Spleen (tissue), 11 donors: ENCODE data around the gene SLC13A3. TPM values are rescaled to one million over a fixed set of nuclear protein-coding genes. Genes with fewer than 3 reads are reported as not detected.

Experiments
- DNase-seq: peaks from one replicate; pipeline ENCODE4 v3.0.0-alpha.2; 2020
- H3K27ac ChIP-seq, 8 donors: fragments of 200-600 bp; sonication (generic) in 7 of 8; 1 replicate in 4 of 8; 2 replicates in 4 of 8; pipeline versions ENCODE4 v1.5.0 to v1.8.0; 2016 to 2021; ENCODE audit warnings: inconsistent platforms in 4 of 8, mild to moderate bottlenecking in 4 of 8, moderate library complexity in 1 of 8
- H3K27me3 ChIP-seq, 7 donors: fragments of 200-600 bp; sonication (generic) in 6 of 7; replicated peaks in 1 of 7; 1 replicate in 4 of 7; 2 replicates in 3 of 7; pipeline versions ENCODE4 v1.5.0 to v1.8.0; 2016 to 2021; ENCODE audit warnings: inconsistent platforms in 3 of 7, mild to moderate bottlenecking in 1 of 7
- H3K36me3 ChIP-seq, 6 donors: fragments of 200-600 bp; sonication (generic) in 5 of 6; 1 replicate in 4 of 6; 2 replicates in 2 of 6; pipeline versions ENCODE4 v1.5.0 to v1.8.0; 2016 to 2021; ENCODE audit warnings: inconsistent platforms in 2 of 6
- H3K4me1 ChIP-seq, 6 donors: fragments of 200-600 bp; sonication (generic) in 5 of 6; 1 replicate in 3 of 6; 2 replicates in 3 of 6; pipeline versions ENCODE4 v1.5.0 to v1.8.0; 2016 to 2021; ENCODE audit warnings: inconsistent platforms in 3 of 6
- H3K4me3 ChIP-seq, 8 donors: fragments of 200-600 bp; sonication (generic) in 7 of 8; 1 replicate in 4 of 8; 2 replicates in 4 of 8; pipeline versions ENCODE4 v1.5.0 to v1.8.0; 2016 to 2021; ENCODE audit warnings: inconsistent platforms in 4 of 8, mild to moderate bottlenecking in 4 of 8, moderate library complexity in 2 of 8
- H3K9me3 ChIP-seq, 8 donors: fragments of 200-600 bp; sonication (generic) in 7 of 8; 1 replicate in 4 of 8; 2 replicates in 4 of 8; pipeline versions ENCODE4 v1.5.0 to v1.8.0; 2016 to 2021; ENCODE audit warnings: inconsistent platforms in 4 of 8
- POLR2A ChIP-seq, 3 donors: fragments of 450-650 bp; IDR thresholded peaks; one replicate each; pipeline ENCODE4 v1.5.1; 2017; ENCODE audit warnings: antibody characterized with exemption in 3 of 3, mild to moderate bottlenecking in 1 of 3
- POLR2AphosphoS5 ChIP-seq, 3 donors: sonication (generic); formaldehyde crosslinking; IDR thresholded peaks; one replicate each; pipeline ENCODE4 v1.5.1; 2017; ENCODE audit warnings: antibody characterized with exemption in 3 of 3
- WGBS, 5 donors: extraction: QIAGEN DNeasy Blood & Tissue Kit in 3 of 5; methylation state at CpG; one replicate each; pipeline versions ENCODE4 v1.1.5 to v1.1.7; 2013 to 2018; 5-methylcytosine and 5-hydroxymethylcytosine counted together
- intact Hi-C: fragments of 100-400 bp; cut with DNase I; formaldehyde crosslinking; loops from one replicate; pipeline ENCODE4 v1.15.0; 2023; ENCODE audit warnings: low total_unique reads
- polyA plus RNA-seq, 3 donors: library from polyadenylated mRNA; stranded (reverse); fragments of 200-250 nt; gene quantifications; one replicate each; pipeline ENCODE4 v1.2.1, GENCODE V29; 2013
- total RNA-seq, 7 donors: library from RNA; depleted of rRNA in 3 of 7; stranded (reverse); fragments of >200 nt in 3 of 7; fragmentation: NEBNext Ultra II Directional in 4 of 7; extraction: Animal tissue kit (Norgen Biotek cat#: 25700) in 4 of 7; gene quantifications; one replicate each; pipeline versions ENCODE4 v1.1.0 to v1.2.1, GENCODE V29; 2016 to 2021
- TF ChIP-seq, protein P1 (sequence below), 11 experiments: fragments of 200-600 bp in 7 of 11; fragments of 450-650 bp in 4 of 11; sonication (generic) in 4 of 11; IDR thresholded peaks in 8 of 11; conservative IDR thresholded peaks in 3 of 11; 1 replicate in 7 of 11; 2 replicates in 4 of 11; pipeline versions ENCODE4 v1.4.0 to v1.8.0; 2016 to 2021; ENCODE audit warnings: antibody characterized with exemption in 11 of 11, inconsistent platforms in 4 of 11, mild to moderate bottlenecking in 1 of 11
- donor health status: healthy with polysubstance abuse.
- donor health status: DM: no; HTN: no; CAD: no; lungs with moderate emphysema.
- donor health status: DM: no; HTN: no; CAD: no.
- donor health status: Bipolar disorder and iron deficiency.
- donor health status: healthy.
- donor health status: DM: no; HTN: no; CAD: no.
- donor health status: DM: yes; HTN: yes; CAD: no.

Gene SLC13A3
- total and polyA plus RNA-seq, 10 donors, result 0.16 to 1.7 (median 0.44) TPM; not detected in 1

DNA sequence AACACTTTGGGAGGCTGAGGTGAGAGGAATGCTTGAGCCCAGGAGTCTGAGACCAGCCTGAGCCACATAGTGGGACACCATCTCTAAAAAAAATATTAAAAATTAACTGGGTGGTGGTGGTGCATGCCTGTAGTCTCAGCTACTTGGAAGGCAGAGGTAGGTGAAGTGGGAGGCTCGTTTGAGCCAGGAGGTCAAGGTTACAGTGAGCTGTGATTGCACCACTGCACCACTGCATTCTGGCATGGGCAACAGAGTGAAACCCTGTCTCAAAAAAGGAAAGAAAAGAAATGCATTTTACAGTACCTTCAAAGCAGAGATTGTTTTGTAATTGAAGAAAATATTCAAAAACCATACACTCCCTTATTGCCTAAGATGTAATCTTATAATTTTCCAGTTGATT is 107.3 kb downstream of the SLC13A3 start:
- intact Hi-C loops, result no loop called here
- no peak overlapping the region for H3K27ac ChIP-seq
- TF ChIP-seq POLR2AphosphoS5 (IDR thresholded peaks at IDR 0.05), result no peak
- TF ChIP-seq, protein P1, sequence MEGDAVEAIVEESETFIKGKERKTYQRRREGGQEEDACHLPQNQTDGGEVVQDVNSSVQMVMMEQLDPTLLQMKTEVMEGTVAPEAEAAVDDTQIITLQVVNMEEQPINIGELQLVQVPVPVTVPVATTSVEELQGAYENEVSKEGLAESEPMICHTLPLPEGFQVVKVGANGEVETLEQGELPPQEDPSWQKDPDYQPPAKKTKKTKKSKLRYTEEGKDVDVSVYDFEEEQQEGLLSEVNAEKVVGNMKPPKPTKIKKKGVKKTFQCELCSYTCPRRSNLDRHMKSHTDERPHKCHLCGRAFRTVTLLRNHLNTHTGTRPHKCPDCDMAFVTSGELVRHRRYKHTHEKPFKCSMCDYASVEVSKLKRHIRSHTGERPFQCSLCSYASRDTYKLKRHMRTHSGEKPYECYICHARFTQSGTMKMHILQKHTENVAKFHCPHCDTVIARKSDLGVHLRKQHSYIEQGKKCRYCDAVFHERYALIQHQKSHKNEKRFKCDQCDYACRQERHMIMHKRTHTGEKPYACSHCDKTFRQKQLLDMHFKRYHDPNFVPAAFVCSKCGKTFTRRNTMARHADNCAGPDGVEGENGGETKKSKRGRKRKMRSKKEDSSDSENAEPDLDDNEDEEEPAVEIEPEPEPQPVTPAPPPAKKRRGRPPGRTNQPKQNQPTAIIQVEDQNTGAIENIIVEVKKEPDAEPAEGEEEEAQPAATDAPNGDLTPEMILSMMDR (IDR thresholded peaks at IDR 0.05 in 8 of 11, conservative IDR thresholded peaks at IDR 0.05 in 3 of 11), result no peak
- TF ChIP-seq POLR2A (IDR thresholded peaks at IDR 0.05), result no peak
- WGBS, 5 donors, result 13 to 36% (median 20%) methylated on average over 1 of the region's 1 CpG
- H3K4me1 ChIP-seq, result peaks cover 0 to 24% (median 14%) of the 10 kb centered on the region in 6 donors
- no peak for DNase-seq
- no peaks in the 10 kb centered on the region for H3K36me3 ChIP-seq
- peaks cover 0 to 50% (median 5%) of the 10 kb centered on the region in 7 donors for H3K27me3 ChIP-seq
- H3K4me3 ChIP-seq, result no peak overlapping the region
- H3K9me3 ChIP-seq, result no peaks in the 10 kb centered on the region

GRCh38 chr20:46543033-46543432 is 108.2 kb downstream of the SLC13A3 start:
- Histone ChIP-seq H3K36me3 (no peaks in the 10 kb centered on the region), H3K27me3 (peaks cover 0 to 54% (median 5%) of the 10 kb centered on the region in 7 donors), H3K4me3 (no peak overlapping the region), H3K27ac (no peak overlapping the region), H3K9me3 (no peaks in the 10 kb centered on the region), H3K4me1 (peaks cover 0 to 24% (median 14%) of the 10 kb centered on the region in 6 donors)
- no peak for DNase-seq
- 62 to 78% (median 77%) methylated on average over 4 of the region's 4 CpGs for WGBS, 5 donors
- intact Hi-C loops, result no loop called here
- TF ChIP-seq POLR2A (IDR thresholded peaks at IDR 0.05) (no peak), POLR2AphosphoS5 (IDR thresholded peaks at IDR 0.05) (no peak)
- TF ChIP-seq, protein P1 (IDR thresholded peaks at IDR 0.05 in 8 of 11, conservative IDR thresholded peaks at IDR 0.05 in 3 of 11), result no peak

DNA sequence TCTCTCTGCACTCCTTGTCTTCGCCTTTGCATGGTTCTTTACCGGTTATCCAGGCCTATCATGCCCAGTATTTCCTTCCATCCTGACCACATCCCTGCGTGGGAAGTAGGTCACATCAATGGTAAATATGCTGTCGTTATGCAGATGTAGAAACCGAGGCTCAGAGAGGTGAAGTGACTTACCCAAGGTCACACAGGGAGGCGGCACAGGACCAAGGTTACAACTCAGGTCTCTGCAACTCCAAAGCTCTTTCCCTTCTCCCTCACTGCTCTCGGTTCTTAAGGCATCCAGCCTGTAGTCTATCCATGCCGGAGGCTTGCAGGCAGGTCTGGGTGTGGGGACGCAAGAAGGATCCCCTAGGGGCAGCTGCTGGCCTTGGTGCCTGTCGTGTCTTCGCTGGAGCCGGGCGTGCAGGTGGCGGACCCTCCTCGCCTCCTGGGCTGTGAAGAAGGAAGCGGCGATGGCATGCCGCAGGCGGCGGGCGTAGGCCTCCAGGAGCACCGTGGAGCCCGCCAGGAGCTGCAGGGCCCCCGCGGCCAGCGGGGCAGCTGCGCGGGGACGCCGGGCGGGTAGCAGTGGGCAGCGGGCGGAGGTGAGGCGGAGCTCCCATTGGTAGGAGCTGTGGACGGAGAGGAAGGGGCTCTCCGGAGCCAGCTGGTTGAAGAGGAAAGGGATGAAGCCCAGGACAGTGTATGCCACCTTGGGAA is 109.9 kb downstream of the SLC13A3 start:
- DNase-seq, result no peak
- no peaks in the 10 kb centered on the region for H3K36me3 ChIP-seq
- H3K27me3 ChIP-seq, result peaks cover 0 to 63% (median 5%) of the 10 kb centered on the region in 7 donors
- H3K27ac ChIP-seq, result no peak overlapping the region
- peaks cover 0 to 24% (median 14%) of the 10 kb centered on the region in 6 donors for H3K4me1 ChIP-seq
- no peak for TF ChIP-seq POLR2AphosphoS5 (IDR thresholded peaks at IDR 0.05)
- TF ChIP-seq POLR2A (IDR thresholded peaks at IDR 0.05), result no peak
- TF ChIP-seq, protein P1 (IDR thresholded peaks at IDR 0.05 in 8 of 11, conservative IDR thresholded peaks at IDR 0.05 in 3 of 11), result no peak
- 62 to 82% (median 74%) methylated on average over 34 to 36 of the region's 36 CpGs for WGBS, 5 donors
- H3K9me3 ChIP-seq, result no peaks in the 10 kb centered on the region
- intact Hi-C loops, result no loop called here
- no peak overlapping the region for H3K4me3 ChIP-seq

DNA sequence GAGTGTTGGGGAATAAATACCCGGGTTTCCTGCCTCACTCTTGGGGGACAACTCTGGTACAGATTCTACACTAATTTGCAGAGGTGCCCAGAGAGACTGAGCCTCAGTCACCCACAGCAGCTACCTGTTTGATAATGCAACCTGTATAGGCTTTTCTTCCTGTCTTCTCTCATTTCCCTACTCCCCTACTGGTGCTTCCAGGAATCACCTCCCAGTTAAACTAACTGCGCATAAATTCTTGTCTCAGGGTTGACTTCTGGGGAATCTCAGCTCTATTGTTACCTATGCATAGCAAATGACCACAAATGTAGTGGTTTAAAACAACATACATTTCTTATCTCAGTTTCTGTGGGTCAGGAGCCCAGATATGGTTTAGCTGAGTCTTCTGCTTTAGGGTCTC is 112.1 kb downstream of the SLC13A3 start:
- DNase-seq, result no peak
- H3K4me3 ChIP-seq, result no peak overlapping the region
- no peak for TF ChIP-seq POLR2AphosphoS5 (IDR thresholded peaks at IDR 0.05)
- TF ChIP-seq, protein P1 (IDR thresholded peaks at IDR 0.05 in 8 of 11, conservative IDR thresholded peaks at IDR 0.05 in 3 of 11), result no peak
- no peak for TF ChIP-seq POLR2A (IDR thresholded peaks at IDR 0.05)

More for the DNA sequence above, 112.1 kb downstream of the SLC13A3 start:
- intact Hi-C loops, result no loop called here
- Histone ChIP-seq H3K27ac (no peak overlapping the region), H3K9me3 (no peaks in the 10 kb centered on the region), H3K27me3 (peaks cover 0 to 51% (median 5%) of the 10 kb centered on the region in 7 donors), H3K4me1 (peaks cover 0 to 3% (median 0%) of the 10 kb centered on the region in 6 donors), H3K36me3 (no peaks in the 10 kb centered on the region)
- 72 to 93% (median 86%) methylated on average over 2 of the region's 2 CpGs for WGBS, 5 donors
